ENCODE measurements around the gene CDHR3. TPM values are rescaled to one million over a fixed set of nuclear protein-coding genes. Genes with fewer than 3 reads are reported as not detected.

The CDHR3 gene
- total RNA-seq, 4 donors from 2014 or later, result 6.6 to 11.6 (median 8.9) TPM

DNA sequence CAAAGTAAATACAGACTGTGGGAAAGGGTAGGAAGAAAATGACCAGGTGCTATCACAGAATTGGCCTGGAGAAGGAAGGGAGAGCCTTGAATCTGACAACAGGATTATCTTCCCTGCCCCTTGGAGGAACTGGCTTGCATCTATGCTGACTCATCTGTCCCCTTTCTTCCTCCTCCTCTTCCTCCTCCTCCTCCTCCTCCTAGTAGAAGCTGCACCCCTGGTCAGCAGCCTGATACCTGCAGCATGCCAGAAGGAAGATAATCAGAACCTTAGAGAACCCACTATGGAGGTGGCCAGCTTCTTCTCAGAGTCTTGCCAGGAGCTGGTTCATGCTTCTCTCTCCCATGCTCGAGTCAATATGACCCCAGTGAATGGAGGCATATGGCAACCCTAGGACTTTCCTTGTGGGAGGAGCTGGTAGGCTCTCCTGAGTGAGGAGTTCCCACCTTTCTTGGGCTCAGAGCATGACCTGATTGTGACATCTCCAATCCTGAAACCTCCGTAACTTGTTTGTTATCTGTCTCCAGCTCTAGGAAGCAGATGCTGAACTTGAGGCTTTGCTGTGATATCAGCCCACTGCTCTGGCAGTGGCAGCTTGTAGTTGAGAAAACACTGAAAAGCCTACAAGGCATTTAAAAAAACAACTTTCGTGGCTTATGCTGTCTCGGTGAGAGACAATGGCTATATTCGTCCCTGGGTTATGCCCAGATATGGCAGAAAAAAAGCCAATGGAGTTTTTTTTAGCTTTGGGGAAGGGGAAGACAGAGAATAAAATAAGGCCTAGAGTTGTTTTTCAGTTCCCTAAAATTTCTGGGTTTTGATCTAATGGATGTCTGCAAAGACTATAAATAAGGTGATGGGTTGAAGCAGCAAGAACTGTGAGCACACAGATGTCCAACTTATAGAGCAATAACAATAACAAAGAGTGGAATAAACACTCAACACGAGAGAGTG lies 60.6 kb downstream of the CDHR3 start:
- TF ChIP-seq CTCF (IDR thresholded peaks at IDR 0.05), result no peak
- ATAC-seq (ENCODE audit: low FRiP score) (no peak), DNase-seq (ENCODE audit: low spot score) (no peak)

GRCh38 chr7:106026101-106026500 lies 63.0 kb downstream of the CDHR3 start:
- ATAC-seq (ENCODE audit: low FRiP score) (no peak), DNase-seq (ENCODE audit: low spot score) (no peak)
- no peak for TF ChIP-seq CTCF (IDR thresholded peaks at IDR 0.05)

- ATAC-seq (ENCODE audit: low FRiP score) (no peak), DNase-seq (ENCODE audit: low spot score) (no peak)
- no peak for TF ChIP-seq CTCF (IDR thresholded peaks at IDR 0.05)
Measured at GRCh38 chr7:106029451-106029850, 66.4 kb downstream of the CDHR3 start.

- ATAC-seq (ENCODE audit: low FRiP score), result no peak
- no peak for TF ChIP-seq CTCF (IDR thresholded peaks at IDR 0.05)
Measured at GRCh38 chr7:106029941-106030340, 66.9 kb downstream of the CDHR3 start.

DNA sequence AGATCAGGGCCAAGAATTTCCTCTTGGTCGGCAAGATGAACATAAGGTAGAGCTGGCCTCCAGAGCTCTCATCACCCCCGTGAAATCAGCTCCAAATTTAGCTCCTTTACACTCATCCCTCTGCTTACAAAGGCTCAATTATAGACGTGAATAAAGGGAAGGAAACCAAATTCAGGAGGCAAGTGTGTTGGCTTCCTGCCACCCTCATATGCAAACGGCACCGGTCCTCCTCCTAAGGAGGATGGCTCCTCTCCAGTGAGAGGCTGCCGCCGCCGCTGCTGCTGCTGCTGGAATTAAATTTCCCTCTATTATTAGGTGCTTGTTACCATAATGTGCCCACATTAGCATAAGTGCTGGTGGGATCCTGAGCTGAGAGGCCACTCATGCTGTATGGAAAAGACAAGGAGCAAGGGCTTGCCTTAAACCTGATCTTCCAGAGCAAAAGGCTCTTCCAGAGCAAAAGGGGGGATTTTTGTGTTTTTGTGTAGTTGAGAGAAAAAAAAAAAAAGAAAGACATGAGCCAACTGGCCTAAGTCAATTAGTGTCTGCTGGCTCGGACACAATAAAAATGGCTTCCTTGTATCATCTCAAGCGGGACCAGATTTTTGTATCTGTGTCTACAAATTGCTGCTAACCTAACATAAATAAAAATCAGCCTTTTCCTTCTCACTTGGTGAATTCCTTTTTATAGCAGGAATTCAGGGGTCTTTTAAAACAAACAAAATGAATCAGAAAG lies 68.4 kb downstream of the CDHR3 start:
- DNase-seq (ENCODE audit: low spot score), result no peak
- TF ChIP-seq CTCF (IDR thresholded peaks at IDR 0.05), result no peak
- no peak for ATAC-seq (ENCODE audit: low FRiP score)

More at GRCh38 chr7:106029941-106030340, 66.9 kb downstream of the CDHR3 start:
- no peak for DNase-seq (ENCODE audit: low spot score)

GRCh38 chr7:106032295-106032694 lies 69.2 kb downstream of the CDHR3 start:
- DNase-seq (ENCODE audit: low spot score), result no peak
- no peak for TF ChIP-seq CTCF (IDR thresholded peaks at IDR 0.05)
- no peak for ATAC-seq (ENCODE audit: low FRiP score)
